Stimulated activated CD8-positive, alpha-beta memory T cell treated with anti-CD3 and anti-CD28 coated beads, Interleukin-7, amount 100 ng/mL, for 48 hours (primary cell): ENCODE measurements around the gene HECTD4.
A peak's percentile ranks its signal among the peaks of the same experiment; 100 is the strongest.
"Not testable (repeated sequence)": the region's sequence is repeated elsewhere in the genome, so short reads cannot be mapped to it uniquely, and the experiment has no call there.

Experiments used
- DNase-seq, 2 donors: peaks; one replicate each; pipeline ENCODE4 v3.0.0-alpha.2; 2020; ENCODE audit warnings: low read depth in 1 of 2; ENCODE audit errors: extremely low read depth in 1 of 2

Gene HECTD4

GRCh38 chr12:112126000-112126438 is 256.2 kb downstream of the HECTD4 start:
- no peak for DNase-seq

- peak; percentile 97 to 99 for DNase-seq
Measured at GRCh38 chr12:112125250-112125999, 256.8 kb downstream of the HECTD4 start, which contains the start of gene TRAFD1. Gene TRAFD1 (plus strand): TSS chr12:112125560. CDS start chr12:112130523, 4,963 bp downstream.

GRCh38 chr12:112124918-112125249 is 257.3 kb downstream of the HECTD4 start:
- DNase-seq: no peak

- DNase-seq: no peak
Measured at GRCh38 chr12:112122823-112123690, 259.2 kb downstream of the HECTD4 start.

- DNase-seq: no peak
Measured at GRCh38 chr12:112121780-112122565, 260.3 kb downstream of the HECTD4 start.

GRCh38 chr12:112117685-112118084 is 264.5 kb downstream of the HECTD4 start:
- no peak for DNase-seq

GRCh38 chr12:112116232-112117060 is 265.8 kb downstream of the HECTD4 start:
- DNase-seq: no peak

GRCh38 chr12:112115259-112116045 is 266.8 kb downstream of the HECTD4 start:
- DNase-seq: no peak

- DNase-seq: no peak
Measured at GRCh38 chr12:112112409-112113133, 269.7 kb downstream of the HECTD4 start.

GRCh38 chr12:112111931-112112330 is 270.3 kb downstream of the HECTD4 start:
- DNase-seq: no peak

GRCh38 chr12:112110787-112111662 is 271.2 kb downstream of the HECTD4 start:
- DNase-seq: not testable (repeated sequence)
